NT2/D1 (cell line): ENCODE data around the gene SLC5A12.

ENCODE experiments used
- SUZ12 ChIP-seq: IDR thresholded peaks from 2 replicates; pipeline ENCODE4 v1.6.1; 2011; ENCODE audit not compliant: insufficient read length, insufficient read depth; ENCODE audit errors: extremely low read depth
- YY1 ChIP-seq: IDR thresholded peaks from 2 replicates; pipeline ENCODE4 v1.6.1; 2011; ENCODE audit not compliant: insufficient read length, insufficient read depth
- ZNF274 ChIP-seq: IDR thresholded peaks from 2 replicates; pipeline ENCODE4 v1.6.1; 2011; ENCODE audit warnings: mild to moderate bottlenecking, low read depth, low read length

GRCh38 chr11:26729284-26729683 is 7.4 kb upstream of the SLC5A12 start:
- TF ChIP-seq SUZ12 (no peak), ZNF274 (no peak), YY1 (no peak)
